ENCODE results near the gene ARID1B. TPM values are rescaled to one million over a fixed set of nuclear protein-coding genes. Genes with fewer than 3 reads are reported as not detected.

ARID1B gene
- total and polyA plus RNA-seq, 10 of the 15 experiments (the other 5 are each of a cell fraction or from before 2014, with no cell fraction given) = 24.7 to 133 (median 54.6) TPM

DNA sequence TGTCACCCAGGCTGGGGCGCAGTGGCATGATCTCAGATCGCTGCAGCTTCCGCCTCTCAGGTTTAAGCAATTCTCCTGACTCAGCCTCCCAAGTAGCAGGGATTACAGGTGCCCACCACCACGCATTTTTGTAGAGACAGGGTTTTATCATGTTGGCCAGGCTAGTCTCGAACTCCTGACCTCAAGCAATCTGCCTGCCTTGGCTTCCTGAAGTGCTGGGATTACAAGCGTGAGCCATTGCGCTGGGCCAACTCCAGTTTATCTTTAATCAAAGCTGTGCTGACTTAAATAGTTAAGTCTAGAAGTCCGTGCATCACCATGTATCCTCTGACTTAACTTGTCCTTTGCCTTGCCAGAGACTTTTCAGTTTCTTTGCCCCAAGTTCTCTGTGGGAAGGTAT lies 321.8 kb downstream of the ARID1B start:
- no peak overlapping the region for H3K27ac ChIP-seq (ENCODE audit: control insufficient read depth, insufficient read depth)
- TF ChIP-seq RAD21 (IDR thresholded peaks at IDR 0.05; ENCODE audit: insufficient read depth, low read depth, low read length) = no peak
- no peak for TF ChIP-seq RAD51 (IDR thresholded peaks at IDR 0.05)
- TF ChIP-seq ZBTB11 (CRISPR knock-in tag; IDR thresholded peaks at IDR 0.05) = no peak
- no peak for TF ChIP-seq TCF7 (IDR thresholded peaks at IDR 0.05; ENCODE audit: borderline replicate concordance)
- TF ChIP-seq NFYA (IDR thresholded peaks at IDR 0.05; ENCODE audit: borderline replicate concordance, low read depth, low read length) = no peak
- no peak for TF ChIP-seq HCFC1 (IDR thresholded peaks at IDR 0.05; ENCODE audit: low read length)
- no peak for TF ChIP-seq REST (IDR thresholded peaks at IDR 0.05; ENCODE audit: low read depth, low read length)
- no peak for TF ChIP-seq BCLAF1 (IDR thresholded peaks at IDR 0.05)
- TF ChIP-seq, protein P1, sequence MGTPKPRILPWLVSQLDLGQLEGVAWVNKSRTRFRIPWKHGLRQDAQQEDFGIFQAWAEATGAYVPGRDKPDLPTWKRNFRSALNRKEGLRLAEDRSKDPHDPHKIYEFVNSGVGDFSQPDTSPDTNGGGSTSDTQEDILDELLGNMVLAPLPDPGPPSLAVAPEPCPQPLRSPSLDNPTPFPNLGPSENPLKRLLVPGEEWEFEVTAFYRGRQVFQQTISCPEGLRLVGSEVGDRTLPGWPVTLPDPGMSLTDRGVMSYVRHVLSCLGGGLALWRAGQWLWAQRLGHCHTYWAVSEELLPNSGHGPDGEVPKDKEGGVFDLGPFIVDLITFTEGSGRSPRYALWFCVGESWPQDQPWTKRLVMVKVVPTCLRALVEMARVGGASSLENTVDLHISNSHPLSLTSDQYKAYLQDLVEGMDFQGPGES (IDR thresholded peaks at IDR 0.05) = no peak
- TF ChIP-seq RBBP5 (conservative IDR thresholded peaks at IDR 0.05) = no peak
- no peak for TF ChIP-seq ZNF207 (IDR thresholded peaks at IDR 0.05; ENCODE audit: borderline replicate concordance)
- no peak for TF ChIP-seq CHD2 (IDR thresholded peaks at IDR 0.05; ENCODE audit: borderline replicate concordance, low read depth, low read length)
- TF ChIP-seq ZNF274 (IDR thresholded peaks at IDR 0.05; ENCODE audit: insufficient read depth, insufficient read length) = no peak

More for the DNA sequence above, 321.8 kb downstream of the ARID1B start:
- BruUV-seq (replicated peaks) = no TSS peak
- ChIA-PET CTCF (interaction anchor here (1.4 to 1.5 kb wide), 2 partner anchors 8 to 11 kb away, joined by 3 to 4 read pairs; no protein-coding TSS in a partner anchor), POLR2A (no interaction called here), RAD21 (ENCODE audit: unreplicated experiment) (no interaction called here), SMC1A (ENCODE audit: uncharacterized antibody, unreplicated experiment) (interaction anchor here (1.1 to 1.3 kb wide), 2 partner anchors 10 to 30 kb away, joined by 7 to 8 read pairs; no protein-coding TSS in a partner anchor)
- ATAC-seq = no peak
- peaks cover 14% of the 10 kb centered on the region; the same call in 1 of the 2 replicates for H3K4me1 ChIP-seq (ENCODE audit: control insufficient read depth, insufficient read depth, low read length)
- intact Hi-C loops (cut with micrococcal nuclease; ENCODE audit: unreplicated experiment) (no loop called here), in situ Hi-C loops (cut with MboI) (no loop called here)
- no peak overlapping the region for H3K9ac ChIP-seq (ENCODE audit: control insufficient read depth, insufficient read depth, low read length)
- no peak for FAIRE-seq
- WGBS (ENCODE audit: insufficient coverage, insufficient replicate concordance, low lambda C conversion rate, missing lambda C conversion rate) = 100% methylated on average over 8 of the region's 8 CpGs
- H3K36me3 ChIP-seq (ENCODE audit: control insufficient read depth in 2 of 2, insufficient read depth in 2 of 2, low read length in 1 of 2) = peaks cover 0 to 10% of the 10 kb centered on the region in 2 experiments; a peak in 3 of 4 replicates
- H3K79me2 ChIP-seq (ENCODE audit: control insufficient read depth, insufficient read depth, low read length) = no peaks in the 10 kb centered on the region
- H2AFZ ChIP-seq (ENCODE audit: control insufficient read depth, low read depth, low read length) = no peak overlapping the region
- no peaks in the 10 kb centered on the region for H3K9me3 ChIP-seq (replicated peaks; ENCODE audit: control insufficient read depth, insufficient read depth, low read length)
- DNase-seq (ENCODE audit: low read depth, low spot score) = no peak
- H3K27me3 ChIP-seq (replicated peaks in 1 of 2; ENCODE audit: control insufficient read depth in 2 of 2, insufficient read depth in 2 of 2, low read length in 1 of 2) = no peaks in the 10 kb centered on the region
- peaks cover 6% of the 10 kb centered on the region; the same call in 1 of the 2 replicates for H4K20me1 ChIP-seq (ENCODE audit: control insufficient read depth, insufficient read depth)
- no peak overlapping the region for H3K4me3 ChIP-seq
- no peak overlapping the region for H3K4me2 ChIP-seq (ENCODE audit: control insufficient read depth, insufficient read depth)

Data from GM12878 (cell line).